Peyer's patch (tissue), 4 donors: Measurements from ENCODE around the gene ARHGEF25. TPM values are rescaled to one million over a fixed set of nuclear protein-coding genes. Genes with fewer than 3 reads are reported as not detected.
"Not testable (repeated sequence)": the region's sequence is repeated elsewhere in the genome, so short reads cannot be mapped to it uniquely, and the experiment has no call there.

Experiments
- DNase-seq, 3 donors: peaks; one replicate each; pipeline ENCODE4 v3.0.0-alpha.2; 2017 to 2019
- H3K27ac ChIP-seq, 4 donors: fragments of 200-600 bp; sonication (generic); one replicate each; pipeline ENCODE4 v1.5.1; 2016 to 2019
- H3K27me3 ChIP-seq, 2 donors: fragments of 200-600 bp; sonication (generic); one replicate each; pipeline ENCODE4 v1.5.1; 2019
- H3K36me3 ChIP-seq, 3 donors: fragments of 200-600 bp; sonication (generic); one replicate each; pipeline ENCODE4 v1.5.1; 2016 to 2019
- H3K4me1 ChIP-seq, 4 donors: fragments of 200-600 bp; sonication (generic); one replicate each; pipeline ENCODE4 v1.5.1; 2016 to 2019
- H3K4me3 ChIP-seq, 4 donors: fragments of 200-600 bp; sonication (generic); 1 replicate in 3 of 4; 2 replicates in 1 of 4; pipeline ENCODE4 v1.5.1; 2016 to 2019; ENCODE audit warnings: mild to moderate bottlenecking in 1 of 4
- H3K9me3 ChIP-seq, 4 donors: fragments of 200-600 bp; sonication (generic); one replicate each; pipeline ENCODE4 v1.5.1; 2016 to 2019; ENCODE audit warnings: mild to moderate bottlenecking in 1 of 4
- CTCF ChIP-seq, 6 experiments: fragments of 450-650 bp in 4 of 6; fragments of 200-600 bp in 2 of 6; sonication (generic) in 1 of 6; IDR thresholded peaks; one replicate each; pipeline ENCODE4 v1.5.1; 2017 to 2019; ENCODE audit warnings: antibody characterized with exemption in 6 of 6, mild to moderate bottlenecking in 3 of 6, moderate library complexity in 1 of 6
- POLR2A ChIP-seq, 2 donors: fragments of 450-650 bp; IDR thresholded peaks; one replicate each; pipeline ENCODE4 v1.5.1; 2017; ENCODE audit warnings: antibody characterized with exemption in 2 of 2, mild to moderate bottlenecking in 2 of 2, moderate library complexity in 2 of 2
- total RNA-seq, 4 donors: library from RNA; depleted of rRNA; stranded (reverse); fragments of >200 nt; gene quantifications; one replicate each; pipeline ENCODE4 v1.1.0, GENCODE V29; 2016

ARHGEF25 gene
- total RNA-seq, 4 donors from 2014 or later = 5.1 to 44.6 (median 8.7) TPM

GRCh38 chr12:57637364-57637763 is 26.1 kb downstream of the ARHGEF25 start:
- peaks cover 0 to 11% (median 9%) of the 10 kb centered on the region in 4 donors for H3K4me1 ChIP-seq
- no peaks in the 10 kb centered on the region for H3K36me3 ChIP-seq
- H3K27me3 ChIP-seq = no peaks in the 10 kb centered on the region
- H3K4me3 ChIP-seq = no peak overlapping the region
- H3K9me3 ChIP-seq = no peaks in the 10 kb centered on the region
- DNase-seq = no peak
- H3K27ac ChIP-seq = no peak overlapping the region
- TF ChIP-seq POLR2A (IDR thresholded peaks at IDR 0.05) (no peak), CTCF (IDR thresholded peaks at IDR 0.05) (no peak)

GRCh38 chr12:57638096-57638495 is 26.9 kb downstream of the ARHGEF25 start:
- TF ChIP-seq POLR2A (IDR thresholded peaks at IDR 0.05) (no peak), CTCF (IDR thresholded peaks at IDR 0.05) (no peak)
- H3K4me1 ChIP-seq = peaks cover 0 to 4% (median 2%) of the 10 kb centered on the region in 4 donors
- no peak overlapping the region for H3K27ac ChIP-seq
- H3K9me3 ChIP-seq = no peaks in the 10 kb centered on the region
- no peak overlapping the region for H3K4me3 ChIP-seq
- H3K27me3 ChIP-seq = no peaks in the 10 kb centered on the region
- no peaks in the 10 kb centered on the region for H3K36me3 ChIP-seq
- DNase-seq = no peak

GRCh38 chr12:57640175-57641042 is 29.2 kb downstream of the ARHGEF25 start:
- Histone ChIP-seq H3K36me3 (no peaks in the 10 kb centered on the region), H3K27ac (no peak overlapping the region), H3K9me3 (no peaks in the 10 kb centered on the region), H3K4me1 (no peaks in the 10 kb centered on the region), H3K4me3 (no peak overlapping the region), H3K27me3 (no peaks in the 10 kb centered on the region)
- no peak for DNase-seq
- no peak for TF ChIP-seq POLR2A (IDR thresholded peaks at IDR 0.05)
- no peak for TF ChIP-seq CTCF (IDR thresholded peaks at IDR 0.05)

GRCh38 chr12:57641699-57642442 is 30.6 kb downstream of the ARHGEF25 start:
- Histone ChIP-seq H3K9me3 (peaks cover 0 to 8% (median 0%) of the 10 kb centered on the region in 4 donors), H3K36me3 (no peaks in the 10 kb centered on the region), H3K4me3 (no peak overlapping the region), H3K27ac (no peak overlapping the region), H3K27me3 (no peaks in the 10 kb centered on the region), H3K4me1 (no peaks in the 10 kb centered on the region)
- TF ChIP-seq CTCF (IDR thresholded peaks at IDR 0.05) = no peak
- TF ChIP-seq POLR2A (IDR thresholded peaks at IDR 0.05) = no peak
- no peak for DNase-seq

- H3K27me3 ChIP-seq, H3K4me3 ChIP-seq, H3K9me3 ChIP-seq, H3K36me3 ChIP-seq, DNase-seq, H3K27ac ChIP-seq, H3K4me1 ChIP-seq: not testable (repeated sequence)
Measured at GRCh38 chr12:57645990-57646658, 34.9 kb downstream of the ARHGEF25 start.

- H3K4me3 ChIP-seq, DNase-seq, H3K4me1 ChIP-seq, H3K36me3 ChIP-seq, H3K27ac ChIP-seq, H3K27me3 ChIP-seq, H3K9me3 ChIP-seq: not testable (repeated sequence)
Measured at GRCh38 chr12:57646659-57647049, 35.4 kb downstream of the ARHGEF25 start.
